ENCODE results near the gene NAA15.

DNA sequence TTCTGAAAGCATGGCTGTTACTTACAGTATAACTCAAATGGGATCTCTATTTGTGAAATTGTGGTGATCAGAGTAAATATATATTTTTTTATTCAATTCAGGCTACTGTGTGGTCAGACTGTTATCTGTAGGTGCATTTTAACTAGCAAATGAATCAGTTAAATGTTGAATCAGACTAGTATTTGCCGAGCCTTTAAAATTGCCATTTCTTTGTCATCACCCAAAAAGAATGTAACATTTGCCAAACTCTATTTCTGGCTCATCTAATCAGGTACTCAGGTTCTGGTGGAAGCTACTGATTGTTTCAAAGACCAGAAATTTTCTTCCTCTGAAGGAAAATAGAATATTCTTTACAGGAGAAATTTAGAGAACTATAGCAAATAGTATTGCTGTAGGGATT is 1.8 kb upstream of the NAA15 start:
- TF ChIP-seq, protein P1, sequence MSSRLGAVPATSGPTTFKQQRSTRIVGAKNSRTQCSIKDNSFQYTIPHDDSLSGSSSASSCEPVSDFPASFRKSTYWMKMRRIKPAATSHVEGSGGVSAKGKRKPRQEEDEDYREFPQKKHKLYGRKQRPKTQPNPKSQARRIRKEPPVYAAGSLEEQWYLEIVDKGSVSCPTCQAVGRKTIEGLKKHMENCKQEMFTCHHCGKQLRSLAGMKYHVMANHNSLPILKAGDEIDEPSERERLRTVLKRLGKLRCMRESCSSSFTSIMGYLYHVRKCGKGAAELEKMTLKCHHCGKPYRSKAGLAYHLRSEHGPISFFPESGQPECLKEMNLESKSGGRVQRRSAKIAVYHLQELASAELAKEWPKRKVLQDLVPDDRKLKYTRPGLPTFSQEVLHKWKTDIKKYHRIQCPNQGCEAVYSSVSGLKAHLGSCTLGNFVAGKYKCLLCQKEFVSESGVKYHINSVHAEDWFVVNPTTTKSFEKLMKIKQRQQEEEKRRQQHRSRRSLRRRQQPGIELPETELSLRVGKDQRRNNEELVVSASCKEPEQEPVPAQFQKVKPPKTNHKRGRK (CRISPR knock-in tag; IDR thresholded peaks at IDR 0.05; ENCODE audit: borderline replicate concordance), result no peak
- no peak for TF ChIP-seq CREB1 (CRISPR knock-in tag; IDR thresholded peaks at IDR 0.05)
- TF ChIP-seq JAZF1 (CRISPR knock-in tag; IDR thresholded peaks at IDR 0.05), result no peak
- TF ChIP-seq, protein P2, sequence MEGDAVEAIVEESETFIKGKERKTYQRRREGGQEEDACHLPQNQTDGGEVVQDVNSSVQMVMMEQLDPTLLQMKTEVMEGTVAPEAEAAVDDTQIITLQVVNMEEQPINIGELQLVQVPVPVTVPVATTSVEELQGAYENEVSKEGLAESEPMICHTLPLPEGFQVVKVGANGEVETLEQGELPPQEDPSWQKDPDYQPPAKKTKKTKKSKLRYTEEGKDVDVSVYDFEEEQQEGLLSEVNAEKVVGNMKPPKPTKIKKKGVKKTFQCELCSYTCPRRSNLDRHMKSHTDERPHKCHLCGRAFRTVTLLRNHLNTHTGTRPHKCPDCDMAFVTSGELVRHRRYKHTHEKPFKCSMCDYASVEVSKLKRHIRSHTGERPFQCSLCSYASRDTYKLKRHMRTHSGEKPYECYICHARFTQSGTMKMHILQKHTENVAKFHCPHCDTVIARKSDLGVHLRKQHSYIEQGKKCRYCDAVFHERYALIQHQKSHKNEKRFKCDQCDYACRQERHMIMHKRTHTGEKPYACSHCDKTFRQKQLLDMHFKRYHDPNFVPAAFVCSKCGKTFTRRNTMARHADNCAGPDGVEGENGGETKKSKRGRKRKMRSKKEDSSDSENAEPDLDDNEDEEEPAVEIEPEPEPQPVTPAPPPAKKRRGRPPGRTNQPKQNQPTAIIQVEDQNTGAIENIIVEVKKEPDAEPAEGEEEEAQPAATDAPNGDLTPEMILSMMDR (IDR thresholded peaks at IDR 0.05), result no peak
- TF ChIP-seq, protein P3, sequence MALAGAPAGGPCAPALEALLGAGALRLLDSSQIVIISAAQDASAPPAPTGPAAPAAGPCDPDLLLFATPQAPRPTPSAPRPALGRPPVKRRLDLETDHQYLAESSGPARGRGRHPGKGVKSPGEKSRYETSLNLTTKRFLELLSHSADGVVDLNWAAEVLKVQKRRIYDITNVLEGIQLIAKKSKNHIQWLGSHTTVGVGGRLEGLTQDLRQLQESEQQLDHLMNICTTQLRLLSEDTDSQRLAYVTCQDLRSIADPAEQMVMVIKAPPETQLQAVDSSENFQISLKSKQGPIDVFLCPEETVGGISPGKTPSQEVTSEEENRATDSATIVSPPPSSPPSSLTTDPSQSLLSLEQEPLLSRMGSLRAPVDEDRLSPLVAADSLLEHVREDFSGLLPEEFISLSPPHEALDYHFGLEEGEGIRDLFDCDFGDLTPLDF (CRISPR knock-in tag; IDR thresholded peaks at IDR 0.05), result no peak
- no peak for TF ChIP-seq NR3C1 (CRISPR knock-in tag; conservative IDR thresholded peaks at IDR 0.05; ENCODE audit: low read depth)
- no peak for TF ChIP-seq SMAD3 (CRISPR knock-in tag; IDR thresholded peaks at IDR 0.05; ENCODE audit: borderline replicate concordance)
- TF ChIP-seq ZNF317 (CRISPR knock-in tag; IDR thresholded peaks at IDR 0.05; ENCODE audit: borderline replicate concordance, low read depth), result no peak
- TF ChIP-seq, protein P4, sequence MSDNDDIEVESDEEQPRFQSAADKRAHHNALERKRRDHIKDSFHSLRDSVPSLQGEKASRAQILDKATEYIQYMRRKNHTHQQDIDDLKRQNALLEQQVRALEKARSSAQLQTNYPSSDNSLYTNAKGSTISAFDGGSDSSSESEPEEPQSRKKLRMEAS (CRISPR knock-in tag; IDR thresholded peaks at IDR 0.05), result no peak
- TF ChIP-seq, protein P5, sequence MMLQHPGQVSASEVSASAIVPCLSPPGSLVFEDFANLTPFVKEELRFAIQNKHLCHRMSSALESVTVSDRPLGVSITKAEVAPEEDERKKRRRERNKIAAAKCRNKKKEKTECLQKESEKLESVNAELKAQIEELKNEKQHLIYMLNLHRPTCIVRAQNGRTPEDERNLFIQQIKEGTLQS (CRISPR knock-in tag; conservative IDR thresholded peaks at IDR 0.05), result no peak
